K562 (cell line): ENCODE results near the gene SART3. TPM values are rescaled to one million over a fixed set of nuclear protein-coding genes. Genes with fewer than 3 reads are reported as not detected.

Source experiments
- DPF2 ChIP-seq: fragments of 450-650 bp; IDR thresholded peaks from 2 replicates; pipeline ENCODE4 v1.6.1; 2016
- EP400 ChIP-seq: fragments of 450-650 bp; IDR thresholded peaks from 2 replicates; pipeline ENCODE4 v1.6.1; 2017; ENCODE audit warnings: antibody characterized with exemption, mild to moderate bottlenecking, moderate library complexity
- LCOR ChIP-seq: sonication (generic); formaldehyde crosslinking; IDR thresholded peaks from 2 replicates; pipeline ENCODE4 v1.8.0; 2022; ENCODE audit warnings: mild to moderate bottlenecking, missing genetic modification reagents
- MAFK ChIP-seq: IDR thresholded peaks from 2 replicates; pipeline ENCODE4 v1.6.1; 2011; ENCODE audit warnings: low read length, improper control_type of control experiment
- NBN ChIP-seq: fragments of 450-650 bp; IDR thresholded peaks from 2 replicates; pipeline ENCODE4 v1.6.1; 2016; ENCODE audit warnings: low read depth, mild to moderate bottlenecking
- NR2C1 ChIP-seq, 2 experiments: fragments of 450-650 bp; IDR thresholded peaks; 2 replicates each; pipeline ENCODE4 v1.6.1; 2017; ENCODE audit warnings: mild to moderate bottlenecking in 2 of 2, antibody characterized with exemption in 1 of 2, inconsistent platforms in 1 of 2, missing compliant biosample characterization in 1 of 2, missing genetic modification characterization in 1 of 2
- RBBP5 ChIP-seq: fragments of 200-600 bp; sonication (generic); IDR thresholded peaks from 2 replicates; pipeline ENCODE4 v1.6.1; 2012; ENCODE audit warnings: borderline replicate concordance, mild to moderate bottlenecking, low read length, control low read depth, inconsistent platforms; ENCODE audit not compliant: insufficient read depth, poor library complexity, severe bottlenecking
- RFX7 ChIP-seq: fragments of 250-450 bp; sonication (Bioruptor Pico); IDR thresholded peaks from 2 replicates; pipeline ENCODE4 v1.5.1; 2021; ENCODE audit warnings: mild to moderate bottlenecking
- TRIM25 ChIP-seq: fragments of 450-650 bp; IDR thresholded peaks from 2 replicates; pipeline ENCODE4 v1.7.0; 2016; ENCODE audit warnings: borderline replicate concordance
- ZBTB5 ChIP-seq: fragments of 450-650 bp; IDR thresholded peaks from 2 replicates; pipeline ENCODE4 v1.6.1; 2017; ENCODE audit warnings: antibody characterized with exemption
- ZNF124 ChIP-seq: sonication (generic); formaldehyde crosslinking; IDR thresholded peaks from 2 replicates; pipeline ENCODE4 v1.8.1; 2022; ENCODE audit warnings: missing genetic modification reagents
- ZNF224 ChIP-seq: sonication (generic); formaldehyde crosslinking; IDR thresholded peaks from 2 replicates; pipeline ENCODE4 v1.8.0; 2022; ENCODE audit warnings: mild to moderate bottlenecking, missing genetic modification reagents
- ZNF445 ChIP-seq: fragments of 250-450 bp; sonication (Bioruptor Pico); IDR thresholded peaks from 2 replicates; pipeline ENCODE4 v1.4.0; 2020; ENCODE audit warnings: low read depth, mild to moderate bottlenecking, moderate library complexity
- polyA plus RNA-seq, 8 experiments: library from polyadenylated mRNA; depleted of rRNA in 4 of 8; stranded (reverse) in 5 of 8; unstranded in 3 of 8; fragments of >200 nt; fragmentation: Nextera tagmentation in 2 of 8; fragmentation: Illumina TruSeq in 1 of 8; extraction: Ambion mirVana in 2 of 8; extraction: Trizol in 1 of 8; gene quantifications; 2 replicates each; pipeline versions ENCODE4 v1.2.1 to v1.2.3, GENCODE V29; 2011 to 2014; ENCODE audit warnings: inconsistent platforms in 1 of 8, missing spikeins in 1 of 8
- total RNA-seq, 7 experiments: library from RNA; depleted of rRNA in 6 of 7; stranded (reverse); fragments of >200 nt in 6 of 7; fragmentation: Illumina TruSeq in 2 of 7; extraction: Trizol in 2 of 7; gene quantifications; 2 replicates each; pipeline versions ENCODE4 v1.2.1 to v1.2.3, GENCODE V29; 2011 to 2021; ENCODE audit warnings: low replicate concordance in 1 of 7
- TF ChIP-seq, protein P1 (sequence below): fragments of 250-450 bp; sonication (Bioruptor Pico); IDR thresholded peaks from 2 replicates; pipeline ENCODE4 v1.4.0; 2020; ENCODE audit warnings: mild to moderate bottlenecking
- TF ChIP-seq, protein P2 (sequence below), 2 experiments: fragments of 450-650 bp; IDR thresholded peaks; 2 replicates each; pipeline ENCODE4 v1.6.1; 2018; ENCODE audit warnings: mild to moderate bottlenecking in 2 of 2, low read depth in 1 of 2; ENCODE audit not compliant: partially characterized antibody in 2 of 2
- TF ChIP-seq, protein P3 (sequence below): fragments of 250-450 bp; sonication (Bioruptor Pico); IDR thresholded peaks from 2 replicates; pipeline ENCODE4 v1.4.0; 2020

SART3 gene
- total and polyA plus RNA-seq, 9 of the 15 experiments (the other 6 are each of a cell fraction or from before 2014, with no cell fraction given), result 8.9 to 167 (median 56.7) TPM

DNA sequence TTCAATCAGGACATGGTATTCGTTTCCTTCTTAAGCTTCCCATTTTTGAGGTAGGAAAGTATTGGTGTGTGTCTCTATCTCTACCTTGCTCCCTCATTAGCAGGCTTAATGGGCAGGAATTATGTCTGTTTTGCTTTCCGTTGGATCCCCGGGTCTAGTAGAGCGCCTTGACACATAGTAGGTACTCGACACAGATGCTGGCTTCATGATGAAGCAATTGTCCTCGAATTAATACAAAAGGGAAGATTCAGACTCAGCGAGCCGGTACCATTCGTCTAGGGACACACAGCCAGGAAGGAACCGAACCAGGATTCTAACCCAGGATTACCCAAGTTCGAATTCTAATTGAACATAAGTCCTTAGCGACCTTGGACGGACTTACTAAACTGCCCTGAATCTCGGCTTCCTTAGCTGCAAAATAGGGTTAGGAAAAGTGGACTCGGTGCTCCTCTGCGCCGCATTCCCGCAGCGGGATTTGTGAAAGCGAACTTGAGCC is 927 bp upstream of the SART3 start (continued):
- TF ChIP-seq, protein P1, sequence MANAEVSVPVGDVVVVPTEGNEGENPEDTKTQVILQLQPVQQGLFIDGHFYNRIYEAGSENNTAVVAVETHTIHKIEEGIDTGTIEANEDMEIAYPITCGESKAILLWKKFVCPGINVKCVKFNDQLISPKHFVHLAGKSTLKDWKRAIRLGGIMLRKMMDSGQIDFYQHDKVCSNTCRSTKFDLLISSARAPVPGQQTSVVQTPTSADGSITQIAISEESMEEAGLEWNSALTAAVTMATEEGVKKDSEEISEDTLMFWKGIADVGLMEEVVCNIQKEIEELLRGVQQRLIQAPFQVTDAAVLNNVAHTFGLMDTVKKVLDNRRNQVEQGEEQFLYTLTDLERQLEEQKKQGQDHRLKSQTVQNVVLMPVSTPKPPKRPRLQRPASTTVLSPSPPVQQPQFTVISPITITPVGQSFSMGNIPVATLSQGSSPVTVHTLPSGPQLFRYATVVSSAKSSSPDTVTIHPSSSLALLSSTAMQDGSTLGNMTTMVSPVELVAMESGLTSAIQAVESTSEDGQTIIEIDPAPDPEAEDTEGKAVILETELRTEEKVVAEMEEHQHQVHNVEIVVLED (CRISPR knock-in tag), result no peak
- TF ChIP-seq MAFK (no peak), ZNF445 (CRISPR knock-in tag) (no peak), ZNF124 (CRISPR knock-in tag) (no peak), DPF2 (0 out of 2 replicates have a peak, but pooled peaks have one; percentile 35), RFX7 (no peak), TRIM25 (no peak), ZBTB5 (no peak), NBN (peak; percentile 11; the same call in 1 of the 2 replicates), NR2C1 (IDR thresholded peaks at IDR 0.05) (no peak), NR2C1 (tag; IDR thresholded peaks at IDR 0.05) (no peak), EP400 (no peak), LCOR (CRISPR knock-in tag) (no peak), RBBP5 (no peak), ZNF224 (CRISPR knock-in tag) (no peak)
- TF ChIP-seq, protein P2, sequence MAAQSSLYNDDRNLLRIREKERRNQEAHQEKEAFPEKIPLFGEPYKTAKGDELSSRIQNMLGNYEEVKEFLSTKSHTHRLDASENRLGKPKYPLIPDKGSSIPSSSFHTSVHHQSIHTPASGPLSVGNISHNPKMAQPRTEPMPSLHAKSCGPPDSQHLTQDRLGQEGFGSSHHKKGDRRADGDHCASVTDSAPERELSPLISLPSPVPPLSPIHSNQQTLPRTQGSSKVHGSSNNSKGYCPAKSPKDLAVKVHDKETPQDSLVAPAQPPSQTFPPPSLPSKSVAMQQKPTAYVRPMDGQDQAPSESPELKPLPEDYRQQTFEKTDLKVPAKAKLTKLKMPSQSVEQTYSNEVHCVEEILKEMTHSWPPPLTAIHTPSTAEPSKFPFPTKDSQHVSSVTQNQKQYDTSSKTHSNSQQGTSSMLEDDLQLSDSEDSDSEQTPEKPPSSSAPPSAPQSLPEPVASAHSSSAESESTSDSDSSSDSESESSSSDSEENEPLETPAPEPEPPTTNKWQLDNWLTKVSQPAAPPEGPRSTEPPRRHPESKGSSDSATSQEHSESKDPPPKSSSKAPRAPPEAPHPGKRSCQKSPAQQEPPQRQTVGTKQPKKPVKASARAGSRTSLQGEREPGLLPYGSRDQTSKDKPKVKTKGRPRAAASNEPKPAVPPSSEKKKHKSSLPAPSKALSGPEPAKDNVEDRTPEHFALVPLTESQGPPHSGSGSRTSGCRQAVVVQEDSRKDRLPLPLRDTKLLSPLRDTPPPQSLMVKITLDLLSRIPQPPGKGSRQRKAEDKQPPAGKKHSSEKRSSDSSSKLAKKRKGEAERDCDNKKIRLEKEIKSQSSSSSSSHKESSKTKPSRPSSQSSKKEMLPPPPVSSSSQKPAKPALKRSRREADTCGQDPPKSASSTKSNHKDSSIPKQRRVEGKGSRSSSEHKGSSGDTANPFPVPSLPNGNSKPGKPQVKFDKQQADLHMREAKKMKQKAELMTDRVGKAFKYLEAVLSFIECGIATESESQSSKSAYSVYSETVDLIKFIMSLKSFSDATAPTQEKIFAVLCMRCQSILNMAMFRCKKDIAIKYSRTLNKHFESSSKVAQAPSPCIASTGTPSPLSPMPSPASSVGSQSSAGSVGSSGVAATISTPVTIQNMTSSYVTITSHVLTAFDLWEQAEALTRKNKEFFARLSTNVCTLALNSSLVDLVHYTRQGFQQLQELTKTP (IDR thresholded peaks at IDR 0.05; ENCODE audit: low read depth in 1 of 2, partially characterized antibody in 2 of 2), result no peak
- TF ChIP-seq, protein P3, sequence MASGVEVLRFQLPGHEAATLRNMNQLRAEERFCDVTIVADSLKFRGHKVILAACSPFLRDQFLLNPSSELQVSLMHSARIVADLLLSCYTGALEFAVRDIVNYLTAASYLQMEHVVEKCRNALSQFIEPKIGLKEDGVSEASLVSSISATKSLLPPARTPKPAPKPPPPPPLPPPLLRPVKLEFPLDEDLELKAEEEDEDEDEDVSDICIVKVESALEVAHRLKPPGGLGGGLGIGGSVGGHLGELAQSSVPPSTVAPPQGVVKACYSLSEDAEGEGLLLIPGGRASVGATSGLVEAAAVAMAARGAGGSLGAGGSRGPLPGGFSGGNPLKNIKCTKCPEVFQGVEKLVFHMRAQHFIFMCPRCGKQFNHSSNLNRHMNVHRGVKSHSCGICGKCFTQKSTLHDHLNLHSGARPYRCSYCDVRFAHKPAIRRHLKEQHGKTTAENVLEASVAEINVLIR, result no peak
